Measurements from ENCODE around the gene MAP3K4.
"Not testable (repeated sequence)": the region's sequence is repeated elsewhere in the genome, so short reads cannot be mapped to it uniquely, and the experiment has no call there.

MAP3K4 gene

DNA sequence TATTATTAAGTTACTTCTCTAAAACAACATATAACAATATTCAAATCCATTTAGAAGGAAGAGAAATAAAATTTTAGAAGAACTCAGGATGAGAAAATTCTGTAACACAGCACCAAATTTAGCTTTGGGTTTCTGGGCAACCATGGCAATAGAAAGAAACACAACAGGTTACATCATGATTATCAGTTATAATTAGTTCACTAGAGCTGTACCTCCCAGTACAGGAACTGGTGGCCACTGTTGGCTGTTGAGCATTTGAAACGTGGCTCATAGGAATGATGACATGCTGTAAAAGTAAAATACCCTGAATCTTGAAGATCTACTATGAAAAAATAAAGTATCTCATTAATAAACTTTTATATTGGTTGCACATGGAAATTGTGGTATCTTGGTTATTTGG, 23.7 kb upstream of the MAP3K4 start:
- Histone ChIP-seq H3K4me1 (no peaks in the 10 kb centered on the region), H3K4me3 (ENCODE audit: low read depth, low read length) (no peak overlapping the region), H3K9me3 (no peaks in the 10 kb centered on the region), H3K36me3 (no peaks in the 10 kb centered on the region), H3K27me3 (no peaks in the 10 kb centered on the region; the same call in 1 of the 2 replicates)
- TF ChIP-seq, protein P1, sequence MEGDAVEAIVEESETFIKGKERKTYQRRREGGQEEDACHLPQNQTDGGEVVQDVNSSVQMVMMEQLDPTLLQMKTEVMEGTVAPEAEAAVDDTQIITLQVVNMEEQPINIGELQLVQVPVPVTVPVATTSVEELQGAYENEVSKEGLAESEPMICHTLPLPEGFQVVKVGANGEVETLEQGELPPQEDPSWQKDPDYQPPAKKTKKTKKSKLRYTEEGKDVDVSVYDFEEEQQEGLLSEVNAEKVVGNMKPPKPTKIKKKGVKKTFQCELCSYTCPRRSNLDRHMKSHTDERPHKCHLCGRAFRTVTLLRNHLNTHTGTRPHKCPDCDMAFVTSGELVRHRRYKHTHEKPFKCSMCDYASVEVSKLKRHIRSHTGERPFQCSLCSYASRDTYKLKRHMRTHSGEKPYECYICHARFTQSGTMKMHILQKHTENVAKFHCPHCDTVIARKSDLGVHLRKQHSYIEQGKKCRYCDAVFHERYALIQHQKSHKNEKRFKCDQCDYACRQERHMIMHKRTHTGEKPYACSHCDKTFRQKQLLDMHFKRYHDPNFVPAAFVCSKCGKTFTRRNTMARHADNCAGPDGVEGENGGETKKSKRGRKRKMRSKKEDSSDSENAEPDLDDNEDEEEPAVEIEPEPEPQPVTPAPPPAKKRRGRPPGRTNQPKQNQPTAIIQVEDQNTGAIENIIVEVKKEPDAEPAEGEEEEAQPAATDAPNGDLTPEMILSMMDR (IDR thresholded peaks at IDR 0.05; ENCODE audit: low read depth, low read length): no peak
- DNase-seq: no peak

DNA sequence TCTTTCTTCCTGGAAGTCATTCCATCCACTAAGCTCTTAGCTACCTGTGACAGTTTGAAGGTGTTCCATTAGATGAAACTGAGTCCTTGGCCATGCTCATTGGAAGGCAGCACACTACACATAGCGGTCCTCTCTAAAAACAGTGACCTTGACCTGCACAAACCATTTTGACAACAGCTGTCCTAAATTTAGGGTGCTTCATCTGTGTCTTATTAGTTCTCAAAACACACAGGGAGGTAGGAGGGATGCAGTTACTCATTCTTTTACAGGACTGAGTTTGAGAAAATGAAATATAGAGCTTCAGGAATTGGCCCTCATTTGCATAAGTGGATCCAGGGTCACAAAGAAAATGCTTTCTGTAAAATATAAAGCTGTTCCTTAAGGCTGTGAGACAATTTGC, 20.4 kb upstream of the MAP3K4 start:
- DNase-seq: no peak
- H3K36me3 ChIP-seq: no peaks in the 10 kb centered on the region
- no peaks in the 10 kb centered on the region for H3K9me3 ChIP-seq
- H3K27me3 ChIP-seq: no peaks in the 10 kb centered on the region
- TF ChIP-seq, protein P1 (IDR thresholded peaks at IDR 0.05; ENCODE audit: low read depth, low read length): no peak
- H3K4me3 ChIP-seq (ENCODE audit: low read depth, low read length): no peak overlapping the region
- no peaks in the 10 kb centered on the region for H3K4me1 ChIP-seq

DNA sequence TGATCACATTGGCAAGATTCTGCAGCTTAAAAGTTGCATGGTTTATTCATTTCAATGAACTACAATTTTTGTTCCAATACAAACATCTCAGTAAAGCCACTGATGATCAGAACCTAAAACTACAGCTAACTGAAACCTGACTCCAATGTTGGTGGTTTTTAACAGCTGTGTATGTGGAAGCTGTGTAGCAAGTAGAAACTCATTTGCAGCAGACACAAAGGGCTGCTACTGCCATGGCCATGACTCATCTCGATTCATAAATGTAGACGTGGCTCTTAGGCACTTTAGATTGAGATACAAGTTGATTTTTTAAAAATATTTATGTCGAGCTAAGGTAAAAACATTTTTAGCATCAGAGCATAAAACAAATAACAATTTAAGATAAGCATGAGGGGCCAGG, 19.5 kb upstream of the MAP3K4 start:
- H3K4me3 ChIP-seq (ENCODE audit: low read depth, low read length): no peak overlapping the region
- H3K9me3 ChIP-seq: no peaks in the 10 kb centered on the region
- TF ChIP-seq, protein P1 (IDR thresholded peaks at IDR 0.05; ENCODE audit: low read depth, low read length): no peak
- DNase-seq: no peak
- no peaks in the 10 kb centered on the region for H3K4me1 ChIP-seq
- H3K27me3 ChIP-seq: no peaks in the 10 kb centered on the region
- no peaks in the 10 kb centered on the region for H3K36me3 ChIP-seq

DNA sequence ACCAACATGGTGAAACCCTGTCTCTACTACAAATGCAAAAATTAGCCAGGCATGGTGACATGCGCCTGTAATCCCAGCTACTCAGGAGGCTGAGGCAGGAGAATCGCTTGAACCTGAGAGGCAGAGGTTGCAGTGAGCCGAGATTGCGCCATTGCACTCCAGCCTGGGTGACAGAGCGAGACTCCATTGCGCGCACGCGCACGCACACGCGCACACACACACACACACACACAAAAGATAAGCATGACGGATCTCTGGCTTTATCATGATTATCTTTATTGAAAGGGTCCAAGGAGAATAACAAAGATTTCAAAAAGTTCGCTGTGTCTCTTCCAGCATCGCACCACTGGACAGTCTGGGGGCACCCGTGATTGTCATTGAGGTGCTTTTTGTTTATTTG, 19.0 kb upstream of the MAP3K4 start:
- H3K36me3 ChIP-seq; H3K27me3 ChIP-seq; DNase-seq; H3K4me1 ChIP-seq; H3K9me3 ChIP-seq; H3K4me3 ChIP-seq (ENCODE audit: low read depth, low read length): not testable (repeated sequence)

DNA sequence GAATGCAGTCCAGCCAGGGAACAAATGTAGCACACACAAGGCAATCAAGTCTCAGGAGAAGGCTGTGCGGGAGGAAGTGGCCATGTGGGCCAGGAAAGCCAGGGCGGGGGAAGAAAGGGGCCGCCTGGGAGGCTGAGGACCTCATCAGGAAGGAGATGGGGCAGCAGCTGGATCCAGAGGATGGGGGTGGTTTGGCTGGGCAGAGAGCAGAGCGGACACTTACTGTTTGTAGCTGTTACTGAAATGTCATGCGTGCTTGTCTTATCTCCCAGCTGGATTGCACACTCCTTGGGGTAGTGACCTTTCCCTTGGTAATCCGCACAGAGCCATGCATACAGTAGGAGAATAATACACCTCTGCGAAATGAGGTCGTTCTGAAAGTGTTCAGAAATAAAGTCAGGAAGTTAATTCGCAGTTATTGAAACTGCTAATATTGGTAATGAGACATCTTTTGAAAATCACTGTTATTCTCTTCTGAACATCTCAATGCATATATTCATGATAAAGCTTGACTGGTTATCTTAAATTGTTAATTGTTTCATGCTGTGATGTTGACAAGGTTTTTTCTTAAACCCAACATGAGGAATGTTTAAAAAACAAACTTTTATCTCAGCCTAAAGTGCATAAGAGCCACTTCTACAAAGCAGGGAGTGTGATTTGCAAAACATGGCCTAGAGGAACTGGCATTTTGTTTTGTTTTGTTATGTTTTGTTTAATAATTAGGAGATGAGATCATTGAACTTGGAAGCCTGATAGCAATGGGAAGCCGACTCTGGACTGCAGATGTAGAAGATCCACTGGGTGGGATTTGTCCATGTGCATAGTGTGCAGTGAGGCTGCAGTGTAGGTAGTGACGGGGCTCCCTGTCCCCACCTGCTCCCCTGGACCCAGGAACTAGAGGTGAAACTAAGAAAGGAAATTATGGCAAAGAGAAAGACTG, 18.0 kb upstream of the MAP3K4 start:
- Histone ChIP-seq H3K27me3 (no peaks in the 10 kb centered on the region), H3K36me3 (no peaks in the 10 kb centered on the region), H3K4me3 (ENCODE audit: low read depth, low read length) (no peak overlapping the region), H3K4me1 (no peaks in the 10 kb centered on the region), H3K9me3 (no peaks in the 10 kb centered on the region)
- no peak for DNase-seq
- TF ChIP-seq, protein P1 (IDR thresholded peaks at IDR 0.05; ENCODE audit: low read depth, low read length): no peak

DNA sequence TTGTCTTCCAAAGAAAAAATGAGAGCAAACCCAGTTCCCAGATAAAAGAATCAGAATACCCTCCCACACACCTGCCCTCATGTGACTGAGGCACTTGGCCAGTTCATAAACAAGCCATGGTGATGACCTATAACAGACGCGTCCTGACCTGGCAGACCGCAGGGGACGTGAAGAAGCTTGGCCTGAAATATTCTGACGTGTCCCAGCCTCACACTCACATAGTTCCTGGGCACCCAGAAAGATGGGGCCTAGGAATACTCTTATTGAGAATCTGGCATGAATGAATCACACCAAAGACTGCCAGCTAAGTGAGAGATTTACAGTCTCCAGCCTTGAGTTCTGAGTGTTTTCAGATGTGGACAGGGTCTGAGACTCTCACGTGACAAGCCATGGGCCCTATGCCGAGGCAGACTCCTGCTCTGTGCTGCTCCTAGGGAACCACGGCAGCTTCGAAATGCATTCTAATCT, 17.2 kb upstream of the MAP3K4 start:
- H3K9me3 ChIP-seq: no peaks in the 10 kb centered on the region
- H3K4me1 ChIP-seq: no peaks in the 10 kb centered on the region
- DNase-seq: no peak
- no peaks in the 10 kb centered on the region for H3K36me3 ChIP-seq
- no peaks in the 10 kb centered on the region for H3K27me3 ChIP-seq
- TF ChIP-seq, protein P1 (IDR thresholded peaks at IDR 0.05; ENCODE audit: low read depth, low read length): no peak
- no peak overlapping the region for H3K4me3 ChIP-seq (ENCODE audit: low read depth, low read length)
